HuH-7 (cell line): ENCODE results near the gene PPP1R1B.

Experiments used
- DNase-seq: peaks from one replicate; pipeline ENCODE4 v3.0.0; 2011; ENCODE audit warnings: low spot score

The PPP1R1B gene

DNA sequence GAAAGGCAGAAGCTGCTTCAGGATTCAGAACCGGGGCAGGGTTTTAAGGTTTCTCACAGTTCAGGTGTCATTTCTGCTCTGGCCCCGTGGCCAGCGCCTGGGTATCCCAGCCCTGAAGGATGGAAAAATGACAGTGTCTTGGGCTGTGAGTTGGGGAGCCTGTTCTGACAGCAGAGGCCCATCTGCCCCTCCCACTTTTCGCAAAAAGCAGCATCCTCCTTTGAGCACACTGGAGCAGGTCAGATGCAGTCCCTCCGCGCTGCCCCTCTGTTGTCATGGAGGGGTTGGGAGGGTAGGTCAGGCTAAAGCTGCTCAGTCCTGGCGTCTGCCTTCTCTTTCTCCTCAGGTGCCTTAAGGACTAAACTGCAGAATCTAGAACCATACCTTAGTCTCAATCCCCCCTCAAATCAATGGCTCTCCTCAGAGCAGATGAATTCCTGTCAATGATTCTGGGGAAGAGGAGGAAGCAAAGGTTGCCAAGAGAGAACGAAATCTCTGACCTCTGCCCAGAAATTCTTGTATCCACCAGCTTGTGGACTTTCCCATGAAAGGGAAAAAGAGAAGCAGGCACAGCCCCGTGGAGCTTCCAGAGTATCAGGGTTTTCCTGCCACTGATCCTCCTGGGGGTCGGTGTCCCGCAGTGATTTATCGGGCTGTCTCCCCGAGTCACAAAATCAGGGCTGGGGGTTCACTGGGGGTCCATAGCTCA, 26.3 kb upstream of the PPP1R1B start:
- no peak for DNase-seq

DNA sequence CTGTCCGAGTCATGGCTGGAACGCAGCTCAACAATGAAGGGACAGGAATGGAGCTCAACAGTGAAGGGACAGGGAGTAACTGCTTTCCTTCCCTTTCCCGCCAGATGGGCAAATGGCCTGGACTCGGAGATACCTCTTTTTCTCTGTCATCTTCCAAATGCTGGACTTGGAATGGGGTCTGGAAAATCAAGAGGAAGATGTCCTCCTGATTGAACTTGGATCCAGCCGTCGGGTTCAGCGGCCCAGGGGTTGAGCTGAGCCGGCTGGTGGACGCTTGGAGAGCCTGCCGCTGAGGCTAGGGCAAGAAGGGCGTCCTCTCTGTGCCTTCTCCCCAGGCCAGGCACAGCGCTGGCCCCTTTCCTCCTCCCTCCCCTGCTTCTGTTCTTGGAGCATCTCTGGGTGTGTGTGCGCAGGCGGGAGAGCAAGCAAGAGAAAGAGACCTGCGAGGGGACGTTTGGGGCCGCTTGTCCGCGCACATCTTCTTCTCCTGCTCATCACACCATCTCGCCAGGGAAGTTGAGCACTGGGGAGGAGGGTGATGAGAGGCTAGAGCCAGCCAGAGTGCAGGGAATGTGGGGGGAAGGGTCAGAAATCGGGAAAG, 25.7 kb upstream of the PPP1R1B start:
- no peak for DNase-seq

DNA sequence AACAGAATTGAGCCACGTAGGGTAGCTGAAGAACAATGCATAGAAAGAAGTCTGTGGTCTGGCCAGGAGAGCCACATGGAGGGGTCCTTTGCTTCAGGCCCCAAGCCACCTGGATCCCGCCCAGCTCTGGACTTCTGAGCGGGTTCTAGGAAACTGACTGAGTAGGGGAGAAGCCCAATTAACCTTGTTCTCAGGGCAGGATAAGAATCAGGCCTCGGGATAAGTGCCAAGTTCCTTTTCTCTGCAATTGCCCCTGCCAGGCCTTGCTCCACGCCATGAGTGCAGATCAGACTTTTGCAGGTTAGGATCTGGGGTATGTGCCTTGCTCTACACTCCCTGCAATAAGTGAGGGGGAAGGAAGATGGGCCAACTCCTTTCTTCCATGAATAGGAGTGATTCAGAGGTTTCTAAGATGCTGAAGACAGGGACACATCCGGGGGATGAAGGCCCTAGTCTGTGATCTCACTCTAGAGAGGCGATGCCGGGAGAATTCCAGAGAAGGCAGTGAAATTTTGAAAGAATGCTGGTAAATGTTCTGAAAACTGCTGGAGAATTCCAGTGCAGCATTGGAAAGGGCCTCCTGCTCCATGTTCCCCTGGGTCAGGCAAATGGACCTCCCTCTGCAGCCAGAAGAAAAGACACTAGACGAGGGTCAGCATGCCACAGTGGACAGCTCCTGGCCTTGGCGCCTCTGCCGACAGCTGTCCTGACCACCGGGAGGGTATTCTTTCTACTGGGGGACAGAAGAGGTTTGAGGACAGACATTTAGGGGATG, 24.8 kb upstream of the PPP1R1B start:
- no peak for DNase-seq

DNA sequence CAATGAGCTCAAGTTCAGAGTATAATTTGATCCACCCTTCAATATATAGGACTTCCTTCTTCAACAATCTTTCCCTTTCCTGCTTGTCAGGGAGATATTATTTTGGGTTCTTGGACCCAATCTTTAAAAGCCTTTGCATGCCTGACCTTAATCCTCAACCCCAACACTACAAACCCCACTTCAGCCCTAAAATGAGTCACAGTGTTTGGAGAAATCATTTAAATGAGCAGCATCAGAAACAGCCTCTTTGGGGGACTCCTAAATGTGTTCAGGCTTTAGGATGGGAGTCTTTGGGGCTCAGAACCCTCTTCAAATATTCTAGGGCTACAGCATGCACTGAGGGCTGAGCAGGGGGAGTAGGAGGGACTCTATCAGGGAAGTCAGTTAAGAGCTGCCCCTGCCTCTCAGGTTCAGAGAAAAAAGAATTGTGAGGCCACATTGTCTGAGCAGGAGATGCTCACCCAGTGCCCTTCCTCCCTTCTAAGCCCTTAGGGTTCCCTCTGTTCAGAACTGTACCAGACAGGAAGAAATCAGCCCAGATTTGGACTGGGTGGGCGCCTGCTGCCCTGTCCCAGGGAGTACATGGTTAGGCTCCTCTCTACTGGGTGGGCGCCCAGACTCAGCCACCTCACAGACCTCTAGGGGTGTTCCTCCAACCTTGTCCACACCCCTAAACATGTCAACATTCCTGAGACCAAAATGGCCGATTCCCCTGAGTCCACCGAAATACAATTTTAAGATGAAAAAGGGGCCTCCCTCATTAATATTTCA, 24.0 kb upstream of the PPP1R1B start:
- no peak for DNase-seq

DNA sequence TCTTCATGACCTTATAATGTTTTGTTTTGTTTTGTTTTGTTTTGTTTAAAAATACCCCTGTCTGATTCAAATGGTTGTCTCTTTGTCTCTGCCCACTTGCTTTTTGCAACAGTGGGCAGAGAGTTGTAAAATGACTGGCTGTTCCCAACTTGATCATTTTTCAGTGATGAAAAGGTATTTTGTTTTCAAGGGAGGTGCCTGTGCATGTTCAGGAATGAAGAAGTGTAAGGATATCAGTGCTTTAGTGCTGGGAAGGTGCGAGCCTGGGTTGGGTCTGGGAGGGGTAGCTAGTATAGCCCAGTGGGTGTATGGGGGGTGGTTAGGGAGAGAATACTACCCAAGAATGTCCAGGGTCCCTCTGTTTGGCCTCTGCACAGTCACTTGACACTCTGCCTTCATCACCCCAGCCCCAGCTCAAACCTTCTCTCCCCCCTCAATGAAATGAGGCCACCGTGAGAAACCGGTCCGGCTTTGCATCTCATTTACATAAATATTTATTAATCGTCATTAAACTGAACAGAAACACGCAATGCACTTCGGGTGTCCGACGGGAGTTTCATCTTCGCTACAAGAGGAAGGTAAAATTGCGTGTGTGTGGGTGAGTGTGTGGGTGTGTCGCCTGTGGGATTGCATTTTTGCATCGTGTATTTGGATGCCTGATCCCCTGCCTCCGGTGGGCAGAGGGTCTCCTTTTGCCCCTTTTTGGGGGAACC, 23.3 kb upstream of the PPP1R1B start:
- DNase-seq = no peak

DNA sequence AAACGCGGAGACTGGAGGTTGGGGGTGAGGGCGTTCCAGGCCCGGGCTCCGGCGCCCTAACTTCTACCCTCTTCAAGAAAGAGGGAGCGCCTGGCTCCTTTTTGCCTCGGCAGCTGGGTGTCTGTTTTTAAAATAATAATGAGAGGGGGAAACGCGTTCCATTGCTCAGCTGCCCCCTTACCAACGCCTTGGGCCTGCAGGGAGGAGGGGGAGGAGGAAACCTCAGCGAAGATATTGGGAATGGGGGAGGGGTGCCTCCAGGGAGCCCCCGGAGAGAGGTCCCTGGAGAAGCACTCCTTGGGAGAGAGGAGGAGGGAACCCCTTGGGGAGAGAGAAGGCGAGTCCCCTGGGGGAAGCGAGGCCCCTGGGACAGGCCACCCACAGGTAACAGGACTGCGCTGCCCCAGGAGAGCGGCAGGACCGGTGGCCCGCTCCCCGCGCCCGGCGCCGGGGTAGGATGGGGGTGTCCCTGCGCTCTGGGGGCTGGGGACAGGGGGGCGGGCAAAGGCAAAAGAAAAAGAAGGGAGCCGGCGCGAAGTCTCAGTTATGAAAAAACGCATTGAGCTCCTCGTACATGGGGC, 21.8 kb upstream of the PPP1R1B start:
- no peak for DNase-seq

DNA sequence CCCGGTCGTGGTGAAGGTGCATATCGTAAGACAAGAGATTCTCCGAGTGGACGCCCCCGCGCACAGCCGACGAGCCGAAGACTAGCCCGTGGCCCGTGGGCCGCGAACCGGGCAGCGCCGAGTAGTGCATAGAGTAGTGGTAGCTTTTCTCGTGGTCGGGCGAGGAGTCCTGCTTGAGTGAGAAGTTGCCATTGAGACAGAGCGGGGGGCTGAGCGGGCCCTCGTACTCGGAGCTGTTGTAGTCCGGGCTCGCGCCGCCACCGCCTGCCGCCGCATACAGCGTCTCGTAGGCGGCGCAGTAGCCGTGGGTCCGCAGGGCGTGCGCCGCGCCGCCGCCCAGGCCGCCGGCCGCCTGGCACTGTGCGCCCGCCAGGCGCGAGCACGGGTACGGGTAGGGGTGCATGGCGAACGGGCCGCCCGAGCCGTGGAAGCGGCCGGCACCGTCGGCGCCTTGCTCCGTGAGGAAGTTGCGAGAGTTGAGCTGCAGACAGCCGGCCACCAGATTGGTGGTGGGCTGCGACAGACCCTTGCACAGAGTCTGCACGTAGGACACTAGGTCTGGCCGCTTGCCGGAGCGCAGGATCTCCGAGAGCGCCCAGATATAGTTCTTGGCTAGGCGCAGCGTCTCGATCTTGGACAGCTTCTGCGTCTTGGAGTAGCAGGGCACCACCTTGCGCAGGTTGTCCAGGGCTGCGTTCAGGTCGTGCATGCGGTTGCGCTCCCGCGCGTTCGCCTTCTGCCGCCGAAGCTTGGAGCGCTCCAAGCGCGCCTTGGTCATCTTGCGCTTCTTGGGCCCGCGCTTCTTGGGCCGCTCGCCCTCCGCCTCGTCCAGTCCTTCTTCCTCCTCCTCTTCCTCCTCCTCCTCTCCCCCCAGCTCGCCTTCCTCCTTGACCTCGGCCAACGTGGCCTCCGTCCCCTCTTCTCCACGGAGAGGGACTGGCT, 21.0 kb upstream of the PPP1R1B start:
- no peak for DNase-seq

DNA sequence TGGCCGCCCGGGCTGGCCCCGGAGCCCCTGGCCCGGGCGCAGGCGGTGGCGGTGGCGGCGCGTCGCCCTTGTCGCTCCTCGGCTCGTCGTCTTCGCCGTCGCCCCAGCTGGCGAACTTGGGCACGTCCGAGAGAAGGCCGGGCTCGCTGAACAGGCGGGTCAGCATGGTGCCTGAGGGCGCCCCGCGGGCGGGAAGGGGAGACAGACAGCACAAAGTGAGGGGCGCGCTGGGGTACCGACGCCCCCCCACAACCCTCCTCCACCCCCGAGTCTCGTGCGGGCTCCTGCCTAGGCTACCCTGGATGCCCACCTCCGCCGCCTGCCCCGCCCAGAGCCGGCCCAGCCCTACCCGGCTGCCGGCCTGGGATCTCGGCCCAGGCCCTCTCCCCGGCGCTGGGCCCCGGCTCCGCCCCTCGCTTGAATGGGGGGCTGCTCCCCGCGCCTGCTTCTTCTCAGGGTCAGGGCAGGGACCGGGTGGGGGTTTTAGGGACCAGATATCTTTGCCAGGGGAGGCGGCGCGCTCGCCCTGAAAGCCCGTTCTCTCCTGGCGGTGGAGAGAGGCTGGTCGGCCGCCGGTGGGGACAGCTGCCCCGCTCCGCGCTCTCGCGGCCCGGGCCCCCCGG, 20.2 kb upstream of the PPP1R1B start:
- no peak for DNase-seq

DNA sequence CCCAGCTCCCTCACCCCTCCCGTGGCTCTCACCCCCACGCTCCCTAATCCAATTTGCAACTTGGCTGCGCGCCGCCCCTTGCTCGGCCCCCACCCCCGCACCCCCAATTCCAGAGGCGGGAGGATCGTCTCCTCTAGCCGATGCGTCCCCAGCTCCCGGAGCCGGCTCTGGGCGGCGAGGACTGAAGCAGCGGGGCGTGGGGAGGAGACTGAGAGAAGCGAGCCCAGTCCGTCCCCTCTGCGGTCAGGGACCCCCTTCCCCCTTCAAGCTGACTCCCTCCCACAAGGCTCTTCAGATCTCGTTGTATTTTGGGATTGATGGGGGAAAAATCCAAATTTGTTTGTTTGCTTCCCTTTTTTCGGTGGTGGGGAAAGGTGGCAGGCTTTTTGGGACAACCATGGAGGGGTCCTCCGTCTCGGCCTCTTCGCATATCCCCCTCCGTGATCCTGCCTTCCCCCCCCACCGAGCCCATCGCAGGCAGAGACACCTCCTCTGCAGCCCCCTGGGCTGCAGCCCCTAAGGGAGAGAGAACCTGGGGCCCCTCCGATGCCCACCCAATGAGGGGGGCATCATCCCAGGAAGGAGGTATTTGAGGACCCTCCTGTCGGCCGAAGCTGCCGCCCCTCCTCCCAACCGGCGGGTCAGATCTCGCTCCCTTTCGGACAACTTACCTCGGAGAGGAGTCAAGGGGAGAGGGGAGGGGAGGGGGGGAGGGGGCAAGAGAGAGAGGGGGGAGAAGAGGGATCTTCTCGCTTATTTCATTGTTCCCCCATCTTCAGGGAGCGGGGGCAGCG, 19.5 kb upstream of the PPP1R1B start:
- DNase-seq = no peak

DNA sequence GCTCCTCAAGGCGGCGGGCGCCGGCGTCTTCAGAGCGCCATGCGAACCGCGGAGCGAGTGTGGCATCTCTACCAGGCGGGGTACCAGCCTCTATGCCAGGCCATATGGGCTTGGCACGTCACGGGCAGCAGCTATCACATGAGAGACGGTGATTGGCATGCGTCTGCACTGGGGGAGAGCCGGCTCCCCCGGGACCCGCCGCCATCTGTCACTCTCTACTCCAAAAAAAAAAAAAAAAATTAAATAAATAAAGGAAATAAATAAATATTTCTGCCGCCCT, 19.0 kb upstream of the PPP1R1B start, which contains the start of gene NEUROD2:
Gene NEUROD2, minus strand, starts transcription at position 70 of the 280 bp plus-strand sequence. CDS start 1,321 bp downstream, outside the sequence.
- DNase-seq = no peak

DNA sequence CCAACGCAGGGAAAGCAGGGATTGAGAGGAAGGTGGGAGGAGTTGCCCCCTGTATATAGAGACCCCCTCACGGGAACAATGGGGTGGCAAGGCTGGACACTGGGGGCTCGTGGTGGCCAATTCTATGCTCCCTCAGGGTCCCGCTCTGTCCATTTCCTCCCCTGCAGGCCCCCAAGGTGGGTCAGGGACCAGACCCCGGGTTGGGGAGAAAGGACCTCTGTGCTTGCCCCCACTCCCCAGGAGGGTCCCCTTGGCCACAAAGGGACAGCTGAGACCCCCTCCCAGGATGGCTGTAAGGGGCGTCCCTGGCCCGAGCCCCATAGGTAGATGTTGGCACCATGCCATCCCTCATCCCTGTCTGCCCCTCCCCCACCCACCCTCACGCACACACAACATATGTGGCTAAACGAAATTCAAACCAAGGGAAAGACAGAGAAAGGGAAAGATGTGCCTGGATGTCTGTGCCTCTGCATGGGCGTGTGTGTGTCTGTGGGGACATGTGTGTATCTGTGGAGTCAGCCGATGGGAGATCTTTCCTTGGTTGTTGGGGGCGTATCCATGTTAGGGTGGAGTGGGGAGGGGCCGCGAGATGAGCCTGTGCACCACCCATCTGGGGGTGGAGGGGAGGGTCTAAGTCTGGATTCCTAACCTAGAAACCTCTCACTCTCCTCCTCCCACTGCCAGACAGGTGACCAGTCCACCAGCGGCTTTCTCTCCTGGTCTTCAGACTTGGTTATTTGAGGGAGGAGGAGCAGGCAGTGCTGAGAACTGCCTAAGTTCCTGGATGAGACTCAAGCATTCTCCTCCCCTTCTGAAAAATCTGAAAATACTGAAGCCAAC, 18.4 kb upstream of the PPP1R1B start:
- DNase-seq = no peak

DNA sequence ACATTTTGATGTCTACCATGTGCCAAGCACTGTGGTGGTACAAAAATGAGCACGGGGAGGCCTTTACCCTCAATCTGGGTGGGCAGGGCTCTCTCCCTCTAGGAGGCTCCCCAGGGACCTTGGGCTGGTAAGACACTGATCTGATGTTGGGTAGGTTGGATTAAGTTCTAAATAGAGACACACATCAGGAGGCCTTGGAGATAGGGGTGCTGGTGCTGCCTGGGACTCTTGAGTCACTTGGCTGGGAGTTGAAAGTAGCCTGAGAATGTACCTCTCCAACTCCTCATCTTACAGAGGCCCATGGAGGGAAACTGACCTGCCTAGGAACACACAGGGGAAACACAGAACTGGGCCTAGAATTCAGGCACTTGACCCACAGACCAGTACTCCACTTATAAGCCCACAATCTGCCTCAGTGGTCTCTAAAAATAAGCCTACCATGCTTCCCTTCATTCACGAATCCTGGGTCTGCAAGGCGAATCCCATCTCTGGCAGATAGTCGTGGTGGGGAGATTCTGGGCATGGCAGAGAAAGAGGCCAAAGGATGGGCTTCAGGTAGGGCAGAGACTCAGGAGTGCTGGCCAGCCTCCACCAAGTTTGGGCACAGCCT, 17.2 kb upstream of the PPP1R1B start:
- DNase-seq = no peak

DNA sequence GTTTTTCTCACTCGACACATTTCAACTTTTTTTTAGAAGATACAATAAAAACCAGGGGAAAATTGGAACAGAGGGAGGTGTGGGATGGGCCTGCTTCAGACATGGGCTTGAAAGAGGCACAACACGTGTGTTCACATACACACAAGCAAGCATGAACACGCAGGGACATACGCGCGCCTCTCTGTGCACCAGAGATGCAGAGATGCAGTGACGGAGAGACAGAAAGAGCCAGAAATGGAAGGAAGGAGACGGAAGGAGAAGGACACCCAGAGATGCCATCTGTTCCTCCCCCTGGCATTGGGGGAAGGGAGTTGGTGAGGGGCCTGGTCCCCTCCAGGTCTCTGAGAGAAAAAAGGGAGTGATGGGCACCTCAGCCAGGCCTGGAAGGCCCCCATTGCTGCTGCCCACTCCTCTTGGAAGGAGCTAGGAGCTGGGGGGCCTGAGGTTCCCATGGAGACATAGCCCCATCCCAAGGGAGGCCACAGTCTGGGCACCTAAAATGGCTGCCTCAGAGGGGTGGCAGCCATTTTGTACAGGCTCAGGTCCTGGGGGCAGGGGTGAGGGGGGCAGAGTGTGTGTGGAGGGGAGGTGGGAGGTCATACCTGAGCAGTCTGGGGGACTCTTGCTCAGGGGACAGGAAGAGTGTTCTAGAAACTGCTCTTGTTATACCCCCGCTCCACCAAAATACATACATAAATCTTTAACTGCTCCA, 15.2 kb upstream of the PPP1R1B start:
- DNase-seq = no peak

DNA sequence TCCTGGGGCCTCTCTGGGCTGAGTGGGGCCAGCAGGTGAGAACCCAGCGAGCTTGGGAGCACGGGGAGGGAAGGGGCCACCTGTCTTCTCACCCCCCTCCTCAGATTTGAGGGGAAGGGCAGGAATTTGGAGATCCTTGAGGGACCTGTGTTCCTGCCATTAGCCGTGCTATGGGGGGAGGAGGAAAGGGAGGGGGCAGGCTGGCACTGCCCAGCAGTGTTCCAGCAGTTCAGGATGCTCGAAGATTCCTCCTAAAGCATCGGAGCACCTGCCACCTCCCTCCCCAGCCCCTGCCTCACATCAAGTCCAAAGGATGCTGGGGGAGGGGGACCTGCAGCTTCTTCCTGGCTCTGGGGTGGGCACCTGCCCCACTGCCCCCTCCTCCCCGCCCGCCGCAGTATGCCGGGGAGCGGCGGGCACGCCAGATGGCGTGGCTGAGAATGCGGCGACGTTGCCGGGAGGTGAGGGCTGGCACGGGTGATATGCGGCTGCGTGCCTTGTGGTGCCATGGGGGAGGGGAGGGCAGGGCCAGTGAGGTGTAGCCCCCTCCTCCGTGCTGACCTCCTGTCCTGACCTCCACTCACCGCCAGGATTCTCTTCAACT, 14.4 kb upstream of the PPP1R1B start:
- no peak for DNase-seq

DNA sequence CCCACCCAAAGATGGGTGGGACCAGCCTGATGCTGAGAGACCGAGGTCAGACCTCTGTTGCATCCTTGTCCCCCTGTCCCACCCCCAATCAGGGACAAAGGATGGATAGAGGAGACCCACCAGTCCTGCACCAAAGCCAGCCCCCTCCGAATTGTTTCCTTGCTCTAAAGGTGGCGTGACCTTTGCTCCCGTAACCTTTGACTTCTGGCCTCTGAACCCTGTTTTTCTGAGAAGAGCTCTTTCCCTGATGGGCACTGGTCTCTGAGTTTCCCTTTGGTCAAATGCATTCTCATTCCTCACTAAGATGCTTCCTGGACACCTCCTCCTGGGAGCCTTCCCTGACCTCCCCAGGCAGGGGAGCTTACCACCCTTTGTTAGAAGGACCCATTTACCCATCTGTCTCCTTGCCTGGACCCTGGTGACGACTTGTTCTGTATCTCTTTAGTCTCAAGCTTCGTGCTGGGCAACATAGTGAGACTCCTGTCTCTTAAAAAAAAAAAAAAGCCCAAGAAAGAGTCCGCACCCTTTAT, 13.8 kb upstream of the PPP1R1B start:
- DNase-seq = no peak

DNA sequence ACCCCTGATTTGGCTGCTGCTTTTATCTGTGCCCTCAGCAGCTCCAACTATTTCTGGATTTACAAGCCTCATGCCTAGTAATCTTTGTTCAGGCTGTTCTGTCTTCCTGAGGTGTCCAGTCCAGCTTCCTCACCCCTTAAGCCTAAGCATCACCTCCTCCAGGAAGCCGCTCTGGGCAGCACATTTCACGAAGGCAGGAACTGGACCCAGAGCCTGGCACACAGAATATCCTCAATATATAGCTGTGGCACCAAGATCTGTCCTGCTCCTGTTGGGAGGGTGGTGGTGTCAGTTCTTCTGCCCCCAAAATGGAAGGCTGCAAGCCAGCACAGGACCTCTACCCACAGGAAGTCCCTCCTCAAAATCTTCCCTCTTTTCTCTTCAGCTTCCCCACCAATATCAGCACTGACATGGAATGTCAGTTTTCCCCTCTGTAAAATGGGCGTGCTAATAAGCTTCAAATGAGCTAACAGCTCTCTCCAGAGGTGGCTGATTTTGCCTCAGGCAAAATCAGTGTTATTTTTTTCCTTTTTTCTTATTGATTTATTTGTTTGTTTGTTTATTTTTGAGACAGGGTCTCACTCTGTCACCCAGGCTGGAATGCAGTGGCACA, 12.1 kb upstream of the PPP1R1B start:
- DNase-seq = no peak
